NCI-H2196 (cell line): ENCODE results near the gene F2RL3.
"Not testable (repeated sequence)": the region's sequence is repeated elsewhere in the genome, so short reads cannot be mapped to it uniquely, and the experiment has no call there.

Source experiments
- DNase-seq: peaks from one replicate; lab custom pipeline; 2025; ENCODE audit not compliant: unreplicated experiment; lab: John Stamatoyannopoulos, UW

Gene F2RL3

DNA sequence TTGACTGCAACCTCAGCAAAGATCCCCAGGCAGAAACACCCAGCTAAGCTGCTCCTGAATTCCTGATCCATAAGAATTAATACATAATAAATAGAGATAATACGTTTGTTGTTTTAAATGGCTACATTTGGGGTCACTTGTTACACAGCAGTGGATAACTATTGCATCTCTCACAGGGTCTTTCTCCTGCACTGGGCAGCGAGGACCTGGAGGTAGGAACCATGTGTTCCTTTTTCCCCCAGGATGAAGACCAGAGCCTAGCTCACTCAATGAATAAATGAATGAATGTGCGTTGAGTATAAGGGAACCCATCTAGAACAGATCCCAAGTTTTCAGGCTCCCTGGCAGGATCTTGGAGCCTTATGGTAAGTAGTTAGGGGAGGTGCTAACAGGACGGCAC lies 30.7 kb downstream of the F2RL3 start:
- no peak for DNase-seq

DNA sequence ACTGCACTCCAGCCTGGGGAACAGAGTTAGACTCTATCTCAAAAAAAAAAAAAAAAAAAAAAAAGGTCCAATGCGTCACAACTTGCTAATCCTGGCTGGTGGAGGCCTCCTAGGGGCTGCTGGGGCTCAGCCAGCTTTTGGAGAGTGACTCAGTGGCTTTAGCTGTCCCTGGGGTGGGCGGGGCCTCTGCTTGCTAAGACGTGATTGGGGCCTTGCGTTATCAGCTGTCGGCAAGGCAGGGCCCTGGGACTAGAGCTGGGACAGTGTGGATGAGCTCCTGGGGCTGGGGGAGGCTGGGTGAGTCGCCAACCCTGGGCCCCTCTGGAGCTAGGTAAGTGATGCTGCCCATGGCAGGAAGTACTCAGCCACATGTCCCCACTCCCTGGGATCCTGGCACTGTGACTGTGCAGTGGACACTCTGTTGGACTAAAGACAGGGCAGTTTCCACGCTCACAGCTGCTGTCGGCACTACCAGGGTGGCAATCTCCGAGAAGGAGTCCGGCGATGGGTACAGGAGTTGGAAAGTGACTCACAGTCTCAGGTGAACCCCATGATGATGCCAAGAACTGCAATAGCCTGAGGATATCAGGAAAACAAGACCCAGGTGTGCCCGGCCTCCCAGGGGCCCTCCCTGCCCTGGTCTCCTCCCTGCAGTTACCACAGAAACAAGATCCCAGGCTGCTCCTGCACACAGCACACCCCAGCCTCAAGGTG lies 32.2 kb downstream of the F2RL3 start:
- DNase-seq, result no peak

DNA sequence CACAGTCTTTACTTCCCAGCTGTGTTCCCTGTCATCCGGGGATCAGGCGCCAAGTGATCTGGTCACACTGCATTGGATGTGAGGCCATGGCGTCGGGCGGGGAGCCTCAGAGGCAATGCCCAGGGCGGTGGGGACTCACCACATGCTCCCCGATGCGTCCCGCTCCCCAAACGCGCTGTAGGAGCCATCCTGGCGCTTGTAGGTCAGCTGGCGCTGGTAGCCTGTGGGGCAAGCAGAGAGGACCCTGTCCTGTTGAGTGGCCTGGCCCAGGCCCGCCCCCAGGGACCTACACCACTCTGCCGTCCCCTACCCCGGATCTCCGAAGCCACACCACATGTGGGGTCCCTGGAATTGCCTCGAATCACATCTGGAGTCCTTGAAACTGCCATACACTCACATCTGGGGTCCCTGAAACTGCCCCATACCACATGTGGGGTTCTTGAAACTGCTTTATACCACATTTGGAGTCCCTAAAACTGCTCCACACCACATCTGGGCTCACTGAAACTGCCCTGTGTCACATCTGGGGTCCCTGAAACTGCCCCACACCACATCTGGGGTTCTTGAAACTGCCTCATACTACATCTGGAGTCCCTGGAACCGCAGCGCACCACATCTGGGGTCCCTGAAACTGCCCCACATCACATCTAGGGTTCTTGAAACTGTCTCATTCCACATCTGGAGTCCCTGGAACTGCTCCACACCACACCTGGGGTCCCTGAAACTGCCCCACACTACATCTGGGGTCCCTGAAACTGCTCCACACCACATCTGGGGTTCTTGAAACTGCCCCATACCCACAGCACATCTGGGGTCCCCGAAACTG lies 33.2 kb downstream of the F2RL3 start:
- no peak for DNase-seq

DNA sequence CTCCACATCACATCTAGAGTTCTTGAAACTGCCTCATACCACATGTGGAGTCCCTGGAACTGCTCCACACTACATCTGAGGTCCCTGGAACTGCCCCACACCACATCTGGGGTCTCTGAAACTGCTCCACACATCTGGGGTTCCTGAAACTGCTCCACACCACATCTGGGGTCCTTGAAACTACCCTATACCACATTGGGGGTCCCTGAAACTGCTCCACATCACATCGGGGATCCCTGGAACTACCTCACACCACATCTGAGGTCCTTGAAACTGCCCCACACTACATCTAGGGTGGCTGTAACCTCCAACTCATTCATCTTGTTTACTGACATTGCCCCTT lies 33.8 kb downstream of the F2RL3 start:
- DNase-seq, result no peak

- DNase-seq, result no peak
Observed at GRCh38 chr19:16922949-16923348, 34.1 kb downstream of the F2RL3 start.

GRCh38 chr19:16927883-16928282 lies 39.1 kb downstream of the F2RL3 start:
- no peak for DNase-seq

- no peak for DNase-seq
Observed at GRCh38 chr19:16928351-16928750, 39.6 kb downstream of the F2RL3 start.

DNA sequence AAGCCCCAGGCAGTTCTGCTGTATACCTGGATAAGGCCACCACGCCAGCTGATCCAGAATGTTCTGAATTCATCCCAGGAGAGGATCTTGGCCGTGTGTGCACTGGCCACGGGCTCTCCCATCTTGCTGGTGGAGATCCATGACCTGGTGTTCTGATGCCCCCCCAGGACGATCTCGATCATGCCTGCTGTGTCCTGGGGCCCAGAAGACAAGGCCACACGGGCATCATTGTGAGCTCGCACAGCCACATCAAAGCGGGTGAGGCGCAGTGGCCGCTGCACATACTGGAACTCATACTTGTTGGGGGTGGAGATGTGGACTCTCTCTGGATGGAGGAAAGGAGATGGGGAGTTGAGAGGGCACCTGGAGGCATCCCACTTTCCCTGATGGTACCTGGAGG lies 40.1 kb downstream of the F2RL3 start:
- no peak for DNase-seq

- DNase-seq, result no peak
Observed at GRCh38 chr19:16930753-16931152, 42.0 kb downstream of the F2RL3 start.

DNA sequence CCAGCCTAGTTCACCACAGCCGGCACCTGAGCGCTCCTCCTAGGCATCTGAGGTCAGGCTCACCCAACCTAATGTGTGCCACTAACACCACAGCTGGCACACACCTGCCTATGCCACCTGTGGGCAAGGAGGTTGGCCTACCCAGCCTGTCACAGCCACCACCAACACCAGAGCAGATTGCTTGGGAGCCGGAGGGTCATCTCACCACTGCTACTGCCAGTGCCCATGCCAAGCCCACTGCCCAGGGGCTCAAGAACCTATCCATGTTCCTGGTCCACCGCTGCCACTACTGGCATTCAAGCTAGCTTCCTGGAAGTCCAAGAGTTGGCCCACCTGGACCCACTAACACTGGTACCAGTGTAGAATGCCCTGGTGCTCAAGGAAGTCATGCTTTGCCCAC lies 42.5 kb downstream of the F2RL3 start:
- no peak for DNase-seq

- DNase-seq, result no peak
Observed at GRCh38 chr19:16934489-16934888, 45.7 kb downstream of the F2RL3 start.

DNA sequence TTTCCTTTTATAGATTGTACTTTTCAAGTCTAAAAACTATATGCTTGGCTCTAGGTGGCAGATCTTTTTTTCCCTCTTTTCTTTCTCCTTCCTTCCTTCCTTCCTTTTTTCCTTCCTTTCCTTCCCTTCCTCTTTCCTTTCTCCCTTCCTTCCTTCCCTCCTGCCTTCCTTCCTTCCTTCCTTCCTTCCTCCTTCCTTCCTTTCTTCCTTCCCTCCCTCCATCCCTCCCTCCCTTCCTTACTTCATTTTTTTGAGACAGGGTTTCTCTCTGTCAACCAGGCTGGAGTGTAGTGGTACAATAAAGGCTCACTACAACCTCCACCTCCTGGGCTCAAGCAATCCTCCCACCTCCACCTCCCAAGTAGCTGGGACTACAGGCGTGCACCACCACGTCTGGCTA lies 48.1 kb downstream of the F2RL3 start:
- DNase-seq, result no peak

GRCh38 chr19:16937796-16938195 lies 49.0 kb downstream of the F2RL3 start:
- not testable (repeated sequence) for DNase-seq

- no peak for DNase-seq
Observed at GRCh38 chr19:16938211-16938610, 49.4 kb downstream of the F2RL3 start.

- not testable (repeated sequence) for DNase-seq
Observed at GRCh38 chr19:16940063-16940462, 51.3 kb downstream of the F2RL3 start.

- no peak for DNase-seq
Observed at GRCh38 chr19:16940626-16941025, 51.8 kb downstream of the F2RL3 start.
